H1 (cell line): Measurements from ENCODE around the gene CDH2. TPM values are rescaled to one million over a fixed set of nuclear protein-coding genes. Genes with fewer than 3 reads are reported as not detected.

Source experiments
- BCL11A ChIP-seq, 2 experiments: IDR thresholded peaks; one replicate each; pipeline ENCODE4 v1.6.1; 2011; ENCODE audit warnings: low read depth in 2 of 2, low read length in 2 of 2, mild to moderate bottlenecking in 2 of 2
- CHD1 ChIP-seq: IDR thresholded peaks from 2 replicates; pipeline ENCODE4 v1.6.1; 2012; ENCODE audit warnings: low read depth, low read length, improper control_type of control experiment
- CHD7 ChIP-seq: fragments of 300-600 bp; sonication (generic); IDR thresholded peaks from 2 replicates; pipeline ENCODE4 v1.7.1; 2012; ENCODE audit warnings: low read length, moderate library complexity, mild to moderate bottlenecking, inconsistent platforms; ENCODE audit not compliant: insufficient replicate concordance
- KDM1A ChIP-seq: fragments of 200-600, 300-600 bp; sonication (generic); IDR thresholded peaks from 2 replicates; pipeline ENCODE4 v1.7.1; 2016; ENCODE audit warnings: mild to moderate bottlenecking, low read length, borderline replicate concordance
- MAX ChIP-seq: IDR thresholded peaks from 2 replicates; pipeline ENCODE4 v1.6.1; 2012; ENCODE audit warnings: inconsistent platforms
- SAP30 ChIP-seq: fragments of 300-600 bp; sonication (generic); IDR thresholded peaks from 2 replicates; pipeline ENCODE4 v1.7.1; 2012; ENCODE audit warnings: low read length, moderate library complexity, mild to moderate bottlenecking, inconsistent platforms; ENCODE audit not compliant: insufficient read depth, insufficient replicate concordance
- SIX5 ChIP-seq: IDR thresholded peaks from 2 replicates; pipeline ENCODE4 v1.6.1; 2011; ENCODE audit warnings: mild to moderate bottlenecking, low read depth, low read length
- TAF1 ChIP-seq: IDR thresholded peaks from 2 replicates; pipeline ENCODE4 v1.6.1; 2011; ENCODE audit warnings: mild to moderate bottlenecking, low read depth, low read length
- ZNF274 ChIP-seq: IDR thresholded peaks from 2 replicates; pipeline ENCODE4 v1.7.0; 2012; ENCODE audit warnings: low read length, borderline replicate concordance; ENCODE audit errors: extremely low read depth
- polyA plus RNA-seq, 7 experiments: library from polyadenylated mRNA; depleted of rRNA in 3 of 7; stranded (reverse) in 5 of 7; unstranded in 2 of 7; fragments of >200 nt in 5 of 7; fragments of 200-250 nt in 2 of 7; gene quantifications; 1 replicate in 5 of 7; 2 replicates in 1 of 7; 4 replicates in 1 of 7; pipeline versions ENCODE4 v1.2.1 to v1.2.3, GENCODE V29; 2011 to 2013; ENCODE audit warnings: missing spikeins in 2 of 7, mixed read lengths in 2 of 7
- total RNA-seq: library from RNA; stranded (reverse); fragmentation: NEBNext Ultra II Directional; extraction: Animal tissue kit (Norgen Biotek cat#: 25700); gene quantifications from 2 replicates; pipeline ENCODE4 v1.2.1, GENCODE V29; 2021

The CDH2 gene
- total and polyA plus RNA-seq, 2 of the 8 experiments (the other 6 are each of a cell fraction or from before 2014, with no cell fraction given): 15.0 to 56.5 TPM

- TF ChIP-seq CHD7: no peak
- TF ChIP-seq ZNF274: no peak
- no peak for TF ChIP-seq BCL11A (IDR thresholded peaks at IDR 0.05; ENCODE audit: low read depth in 2 of 2, low read length in 2 of 2)
- TF ChIP-seq KDM1A: no peak
- TF ChIP-seq MAX: no peak
- TF ChIP-seq SAP30: no peak
- TF ChIP-seq CHD1: no peak
- no peak for TF ChIP-seq SIX5
- TF ChIP-seq TAF1: no peak
Measured at GRCh38 chr18:28198620-28199019, 21.7 kb upstream of the CDH2 start (continued).
